CD4-positive, alpha-beta T cell treated with Interleukin-12 subunit alpha and Interleukin-12 subunit beta, for 1 hour (primary cell): ENCODE measurements around the gene STX3.
"Not testable (repeated sequence)": the region's sequence is repeated elsewhere in the genome, so short reads cannot be mapped to it uniquely, and the experiment has no call there.

ENCODE experiments used
- DNase-seq: peaks from one replicate; pipeline ENCODE4 v3.0.0-alpha.2; 2020

STX3 gene

GRCh38 chr11:59759900-59760299 is 4.7 kb downstream of the STX3 start:
- DNase-seq, result no peak

- DNase-seq, result no peak
Measured at GRCh38 chr11:59760771-59761170, 5.6 kb downstream of the STX3 start.

GRCh38 chr11:59761993-59762392 is 6.8 kb downstream of the STX3 start:
- DNase-seq, result no peak

DNA sequence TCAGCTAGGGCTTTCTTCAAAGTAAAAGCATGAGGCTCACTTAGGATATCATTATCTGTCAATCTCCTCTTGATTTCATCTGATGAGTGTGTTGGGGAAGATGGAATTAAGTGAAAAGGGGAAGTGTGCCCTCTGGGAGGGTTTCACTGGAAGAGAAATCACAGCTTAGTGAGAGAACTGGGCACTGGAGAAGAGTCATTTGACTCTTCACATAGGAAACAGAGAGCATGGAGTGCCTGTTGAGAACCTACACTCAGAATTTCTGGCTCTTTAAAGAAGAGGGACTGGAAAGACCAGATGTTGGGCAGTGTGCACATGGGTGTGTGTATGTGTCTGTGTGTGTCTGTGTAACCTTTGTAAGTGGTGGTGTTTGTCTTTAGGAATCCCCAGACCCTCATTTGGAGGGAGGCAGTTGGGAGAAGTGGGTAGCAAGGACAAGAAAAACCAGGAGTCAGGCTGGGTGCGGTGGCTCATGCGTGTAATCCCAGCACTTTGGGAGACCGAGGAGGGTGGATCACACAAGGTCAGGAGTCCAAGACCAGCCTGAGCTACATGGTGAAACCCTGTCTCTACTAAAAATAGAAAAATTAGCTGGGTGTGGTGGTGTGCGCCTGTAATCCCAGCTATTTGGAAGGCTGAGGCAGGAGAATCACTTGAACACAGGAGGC is 10.0 kb downstream of the STX3 start:
- DNase-seq, result no peak

GRCh38 chr11:59766542-59767224 is 11.5 kb downstream of the STX3 start:
- no peak for DNase-seq

DNA sequence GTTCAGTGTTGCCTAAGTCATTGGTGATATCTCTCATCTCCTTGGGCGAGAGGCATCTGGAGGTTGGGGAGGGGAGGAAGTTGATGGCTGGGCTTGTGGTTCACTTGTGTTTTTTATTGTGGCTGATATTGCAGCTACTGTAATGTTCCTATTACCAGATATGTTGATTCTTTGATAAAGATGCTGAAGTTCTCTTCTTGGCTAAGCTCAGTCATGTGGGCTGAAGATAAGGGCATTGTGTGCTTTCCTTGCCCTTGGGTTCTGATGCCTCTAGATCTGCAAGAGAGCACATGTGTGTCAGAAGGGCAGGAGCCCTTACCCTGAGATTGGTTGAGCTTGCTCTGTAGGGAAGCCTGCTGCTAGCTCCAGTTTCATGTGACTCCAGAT is 12.0 kb downstream of the STX3 start:
- DNase-seq, result peak; percentile 40

GRCh38 chr11:59769111-59769510 is 13.9 kb downstream of the STX3 start:
- no peak for DNase-seq

DNA sequence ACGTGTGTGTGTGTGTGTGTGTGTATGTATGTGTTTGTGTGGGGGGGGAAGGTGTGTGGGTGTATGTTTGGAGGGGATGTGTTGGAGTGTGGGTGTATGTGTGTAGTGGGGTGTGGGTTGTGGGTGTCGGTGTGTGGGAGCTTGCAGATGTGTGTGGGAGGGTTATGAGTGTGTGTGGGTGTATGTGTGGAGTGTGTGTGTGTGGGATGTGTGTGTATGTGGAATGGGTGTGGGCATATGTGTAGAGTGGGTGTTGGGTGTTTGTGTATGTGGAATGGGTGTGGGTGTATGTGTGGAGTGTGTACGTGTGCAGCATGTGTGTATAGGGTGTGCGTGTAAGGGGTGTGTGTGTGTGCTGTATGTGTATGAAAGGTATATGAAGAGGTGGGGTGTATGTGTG is 14.7 kb downstream of the STX3 start:
- no peak for DNase-seq

GRCh38 chr11:59770319-59770718 is 15.1 kb downstream of the STX3 start:
- DNase-seq, result no peak

GRCh38 chr11:59770869-59771268 is 15.7 kb downstream of the STX3 start:
- DNase-seq, result no peak

- no peak for DNase-seq
Measured at GRCh38 chr11:59771605-59772004, 16.4 kb downstream of the STX3 start.

DNA sequence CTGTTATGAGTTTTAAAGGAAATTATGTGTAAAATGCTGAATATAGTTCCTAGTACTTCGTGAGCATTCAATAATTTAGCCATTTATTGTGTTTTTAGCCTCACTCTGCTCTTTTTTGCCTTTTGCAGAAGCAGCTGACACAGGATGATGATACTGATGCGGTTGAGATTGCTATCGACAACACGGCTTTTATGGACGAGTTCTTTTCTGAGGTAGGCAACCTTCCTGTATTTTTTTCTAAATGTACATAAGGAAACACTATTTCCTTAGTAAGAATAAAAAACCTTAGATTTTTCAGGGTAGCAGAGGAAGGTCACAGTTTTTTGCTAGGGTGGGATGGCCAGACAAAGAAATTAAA is 17.9 kb downstream of the STX3 start:
- DNase-seq, result no peak

- no peak for DNase-seq
Measured at GRCh38 chr11:59776210-59777066, 21.3 kb downstream of the STX3 start.

DNA sequence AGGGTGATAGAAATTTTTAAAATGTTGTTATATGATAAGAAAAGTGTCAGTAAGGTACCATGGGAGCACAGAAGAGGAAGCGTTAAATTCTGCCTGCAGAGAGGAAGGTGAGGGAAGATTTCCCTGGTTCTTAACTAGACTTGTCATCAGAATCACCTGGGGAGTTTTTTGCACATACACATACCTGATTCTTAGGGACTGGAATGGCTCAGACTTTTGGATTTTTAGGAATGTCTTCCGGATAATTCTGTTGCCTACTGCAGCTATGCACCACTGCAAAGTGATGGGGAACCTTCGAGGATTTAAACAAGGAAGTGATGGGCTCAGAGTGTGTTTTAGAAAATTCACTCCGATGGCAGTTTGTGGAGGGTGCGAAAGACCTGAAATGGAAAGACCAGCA is 21.9 kb downstream of the STX3 start:
- DNase-seq, result no peak

DNA sequence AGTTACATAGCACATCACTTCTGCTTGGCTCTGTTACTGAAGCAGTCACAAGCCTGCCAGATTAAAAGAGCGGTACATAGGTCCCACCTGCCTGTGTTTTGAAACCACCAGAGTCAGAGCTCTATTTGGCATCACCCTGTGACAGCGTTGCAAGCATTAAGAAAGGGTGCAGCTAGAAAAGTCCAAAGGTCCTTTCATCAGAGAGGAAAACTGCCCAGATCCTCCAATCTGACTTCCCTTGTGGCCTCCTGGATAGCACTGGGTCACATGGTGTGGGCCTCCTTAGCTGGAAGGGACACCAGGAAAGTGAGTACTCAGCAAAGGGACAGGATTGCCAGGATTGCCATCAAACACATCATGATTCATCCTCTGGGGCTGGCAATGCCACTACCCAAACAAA is 22.9 kb downstream of the STX3 start:
- no peak for DNase-seq

- DNase-seq, result no peak
Measured at GRCh38 chr11:59779487-59779886, 24.3 kb downstream of the STX3 start.

DNA sequence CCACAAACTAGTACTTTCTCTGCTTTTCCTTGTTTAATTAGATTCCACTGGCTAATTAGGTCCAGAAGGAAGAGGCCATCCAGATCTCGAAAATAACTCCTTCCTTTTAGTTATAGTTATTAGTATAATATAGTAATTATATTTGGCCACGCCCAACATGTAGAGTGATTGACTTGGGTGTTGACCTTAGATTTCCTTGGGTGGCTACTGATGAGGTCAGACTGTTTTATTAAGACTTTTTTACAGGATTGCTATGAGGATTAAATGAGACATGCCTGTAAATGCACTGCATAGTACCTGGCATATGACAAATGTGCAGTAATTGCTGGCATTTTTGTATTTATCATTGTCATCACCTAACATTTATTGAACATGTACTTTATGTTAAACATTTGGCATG is 26.9 kb downstream of the STX3 start:
- no peak for DNase-seq

DNA sequence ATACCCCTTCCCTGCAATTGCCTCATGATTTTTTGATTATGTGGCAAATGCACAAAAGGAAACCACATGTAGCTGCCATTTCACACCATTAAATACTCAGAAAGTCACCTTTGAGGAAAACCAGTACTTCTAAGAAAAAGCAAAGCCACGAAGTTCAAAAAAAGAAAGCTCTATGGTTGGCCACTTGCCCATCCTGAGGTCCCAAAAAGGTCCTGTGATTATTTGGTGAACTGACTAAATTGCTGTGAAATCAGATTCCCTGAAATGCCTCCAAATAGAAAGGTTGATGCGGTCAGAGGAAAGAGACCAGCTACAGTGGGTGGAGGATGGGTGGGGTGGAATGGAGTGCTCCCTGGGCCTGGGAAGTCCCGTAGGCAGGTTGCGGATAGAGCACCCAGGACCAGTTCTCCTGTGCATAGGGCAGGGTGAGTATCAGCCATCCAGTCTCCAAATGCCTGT is 28.5 kb downstream of the STX3 start:
- DNase-seq, result no peak

GRCh38 chr11:59784441-59784840 is 29.3 kb downstream of the STX3 start:
- DNase-seq, result not testable (repeated sequence)

DNA sequence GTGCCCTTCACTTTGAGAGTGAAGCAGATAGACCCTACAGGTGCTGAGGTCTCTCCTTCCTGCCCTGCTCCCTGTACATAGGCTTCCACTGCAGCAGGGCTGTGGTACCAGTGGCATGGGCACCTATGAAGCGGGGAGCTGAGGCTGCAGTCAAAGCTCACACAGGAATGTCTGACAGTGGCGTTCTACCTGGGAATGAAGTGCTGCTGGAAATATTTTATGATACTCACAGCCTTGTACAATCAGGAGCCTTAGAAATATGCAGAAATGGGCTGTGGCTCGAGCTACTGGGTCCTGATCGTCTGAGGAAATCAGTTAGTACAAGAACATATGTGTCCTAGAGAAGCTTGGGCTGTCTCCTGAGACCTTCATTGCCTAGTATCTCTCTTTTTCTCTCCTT is 30.6 kb downstream of the STX3 start:
- no peak for DNase-seq

DNA sequence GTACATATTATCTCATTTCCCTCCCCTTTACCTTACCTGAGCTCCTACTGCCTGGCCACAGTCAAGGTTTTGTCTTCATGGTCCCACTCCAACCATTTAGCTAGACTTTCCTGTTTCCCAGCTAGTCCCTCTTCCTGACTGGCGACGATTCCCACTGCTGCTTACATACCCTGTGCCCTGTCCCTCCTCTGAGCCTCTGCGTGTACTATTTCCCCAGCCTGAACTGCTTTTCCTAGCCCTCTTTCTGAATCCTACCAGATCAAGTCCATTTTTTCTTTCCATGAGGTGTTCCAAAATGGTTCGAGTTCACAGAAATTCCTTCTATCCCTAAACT is 32.0 kb downstream of the STX3 start:
- no peak for DNase-seq

GRCh38 chr11:59787816-59788215 is 32.6 kb downstream of the STX3 start:
- DNase-seq, result no peak

- no peak for DNase-seq
Measured at GRCh38 chr11:59791639-59792038, 36.5 kb downstream of the STX3 start.

DNA sequence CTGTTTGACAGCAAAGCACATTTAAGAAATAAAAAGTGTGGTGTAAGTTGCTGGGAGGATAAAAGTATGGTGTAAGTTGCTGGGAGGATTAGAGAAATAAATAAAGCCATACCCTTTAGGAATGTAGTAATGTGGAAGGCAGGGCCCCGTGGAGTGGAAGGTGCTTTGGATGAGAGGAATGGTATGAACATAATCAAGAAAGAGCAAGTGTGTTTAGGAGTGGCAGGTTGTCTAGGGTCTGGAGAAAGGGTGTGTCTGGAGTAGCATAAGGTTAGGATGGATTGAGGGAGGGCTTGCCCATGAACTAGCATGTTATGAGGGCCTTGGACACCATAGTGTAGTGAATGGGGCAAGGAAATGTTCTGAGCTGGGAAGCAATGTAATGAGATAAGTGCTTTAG is 37.3 kb downstream of the STX3 start:
- no peak for DNase-seq
